ENCODE data around the gene ROBO4.

DNA sequence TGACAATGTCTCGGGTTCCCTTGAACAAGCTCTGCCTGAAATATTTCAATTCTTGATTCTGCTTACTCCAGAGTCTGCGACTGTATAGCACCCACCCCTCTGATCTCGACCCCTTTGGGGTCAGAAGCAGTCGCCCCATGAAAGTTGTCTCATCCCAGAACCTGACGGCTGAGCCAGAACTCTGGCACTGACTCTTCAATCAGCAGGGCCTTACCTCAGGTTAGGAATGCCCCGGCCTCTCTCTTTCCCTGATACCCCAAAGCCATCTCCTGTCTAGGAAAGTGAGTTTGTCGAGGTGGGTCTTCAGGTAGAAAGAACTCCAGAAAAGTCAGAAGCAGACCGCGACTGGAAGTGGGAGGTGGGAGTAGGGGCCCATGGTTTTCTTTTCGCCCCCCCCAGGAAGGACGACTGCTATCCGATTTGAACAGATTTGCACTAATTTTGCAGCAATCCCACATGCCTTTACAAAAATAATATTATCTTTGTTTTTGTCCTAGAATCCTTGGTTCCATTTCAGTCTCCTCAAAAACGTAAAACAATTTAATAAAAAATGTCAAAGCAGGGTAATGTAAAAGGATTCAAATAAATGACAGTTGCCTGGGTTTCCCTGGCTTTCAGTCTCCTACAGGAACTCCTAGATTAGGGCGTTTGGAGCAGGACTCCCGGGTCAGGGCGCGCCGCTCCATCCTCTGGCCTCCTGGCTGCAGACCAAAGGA lies 33.3 kb downstream of the ROBO4 start:
- TF ChIP-seq, protein P1, sequence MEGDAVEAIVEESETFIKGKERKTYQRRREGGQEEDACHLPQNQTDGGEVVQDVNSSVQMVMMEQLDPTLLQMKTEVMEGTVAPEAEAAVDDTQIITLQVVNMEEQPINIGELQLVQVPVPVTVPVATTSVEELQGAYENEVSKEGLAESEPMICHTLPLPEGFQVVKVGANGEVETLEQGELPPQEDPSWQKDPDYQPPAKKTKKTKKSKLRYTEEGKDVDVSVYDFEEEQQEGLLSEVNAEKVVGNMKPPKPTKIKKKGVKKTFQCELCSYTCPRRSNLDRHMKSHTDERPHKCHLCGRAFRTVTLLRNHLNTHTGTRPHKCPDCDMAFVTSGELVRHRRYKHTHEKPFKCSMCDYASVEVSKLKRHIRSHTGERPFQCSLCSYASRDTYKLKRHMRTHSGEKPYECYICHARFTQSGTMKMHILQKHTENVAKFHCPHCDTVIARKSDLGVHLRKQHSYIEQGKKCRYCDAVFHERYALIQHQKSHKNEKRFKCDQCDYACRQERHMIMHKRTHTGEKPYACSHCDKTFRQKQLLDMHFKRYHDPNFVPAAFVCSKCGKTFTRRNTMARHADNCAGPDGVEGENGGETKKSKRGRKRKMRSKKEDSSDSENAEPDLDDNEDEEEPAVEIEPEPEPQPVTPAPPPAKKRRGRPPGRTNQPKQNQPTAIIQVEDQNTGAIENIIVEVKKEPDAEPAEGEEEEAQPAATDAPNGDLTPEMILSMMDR (IDR thresholded peaks at IDR 0.05): no peak
- TF ChIP-seq POLR2A (IDR thresholded peaks at IDR 0.05): no peak

All from lower leg skin (tissue), 3 donors.